HTERT RPE-1 (cell line): ENCODE data around the gene TBC1D5.
"Not testable (repeated sequence)": the region's sequence is repeated elsewhere in the genome, so short reads cannot be mapped to it uniquely, and the experiment has no call there.

Experiments used
- in situ Hi-C: fragments of 300-500 bp; cut with MboI; formaldehyde crosslinking; loops from 4 replicates; pipeline ENCODE4 v1.14.3; 2020; ENCODE audit warnings: low sequenced_read_pairs

TBC1D5 gene

GRCh38 chr3:17494117-17494809 is 248.2 kb downstream of the TBC1D5 start:
- in situ Hi-C loops, result no loop called here

DNA sequence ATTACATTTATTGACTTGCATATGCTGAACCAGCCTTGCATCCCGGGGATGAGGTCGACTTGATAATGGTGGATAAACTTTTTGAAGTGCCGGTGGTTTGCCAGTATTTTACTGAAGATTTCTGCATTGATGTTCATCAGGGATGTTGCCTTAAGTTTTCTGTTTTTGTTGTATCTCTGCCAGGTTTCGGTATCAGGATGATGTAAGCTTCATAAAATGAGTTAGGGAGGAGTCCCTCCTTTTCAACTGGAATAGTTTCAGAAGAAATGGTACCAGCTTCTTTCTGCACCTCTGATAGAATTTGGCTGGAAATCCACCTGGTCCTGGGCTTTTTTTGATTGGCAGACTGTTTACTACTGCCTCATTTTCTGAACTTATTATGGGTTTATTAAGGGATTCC is 250.8 kb downstream of the TBC1D5 start:
- in situ Hi-C loops, result no loop called here

- in situ Hi-C loops, result not testable (repeated sequence)
Observed at GRCh38 chr3:17491190-17491589, 251.2 kb downstream of the TBC1D5 start.

DNA sequence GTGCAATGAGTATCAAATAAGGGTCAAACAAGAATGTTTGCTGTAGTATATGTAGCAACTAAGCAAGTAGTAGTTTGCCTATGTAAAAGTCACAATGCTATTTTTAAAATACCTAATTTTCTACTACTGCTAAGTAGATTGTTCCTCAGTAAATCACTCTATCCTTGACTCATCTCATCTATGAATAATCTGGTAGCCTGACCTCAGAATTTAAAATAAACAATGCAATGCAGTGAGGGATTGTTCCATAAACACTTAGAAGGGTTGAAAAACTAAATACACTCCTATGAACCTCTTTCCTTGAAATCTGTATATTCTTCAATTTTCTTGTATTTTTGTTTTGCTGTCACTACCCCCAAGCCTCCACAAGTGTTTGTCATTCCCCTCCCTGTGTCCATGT is 253.3 kb downstream of the TBC1D5 start:
- in situ Hi-C loops, result no loop called here

- in situ Hi-C loops, result no loop called here
Observed at GRCh38 chr3:17481116-17481515, 261.3 kb downstream of the TBC1D5 start.

GRCh38 chr3:17479681-17480405 is 262.6 kb downstream of the TBC1D5 start:
- in situ Hi-C loops, result no loop called here

DNA sequence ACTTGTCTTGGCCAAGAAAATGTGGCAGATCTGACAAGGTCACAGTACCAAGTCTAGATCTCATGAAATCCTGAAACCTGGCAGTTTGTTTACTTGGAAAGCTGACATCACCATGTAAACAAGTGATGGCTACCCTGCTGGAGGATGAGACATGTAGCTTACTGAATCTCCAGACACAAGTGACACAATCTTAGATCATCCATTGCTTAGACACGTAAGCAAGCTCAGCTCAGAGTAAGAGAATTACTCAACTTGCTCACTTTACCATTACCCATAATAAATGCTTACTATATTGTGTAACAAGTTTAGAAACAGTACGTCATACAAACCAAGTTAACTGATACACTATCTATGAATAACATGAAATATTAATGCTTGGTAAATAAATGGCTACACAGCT is 263.8 kb downstream of the TBC1D5 start:
- in situ Hi-C loops, result no loop called here

DNA sequence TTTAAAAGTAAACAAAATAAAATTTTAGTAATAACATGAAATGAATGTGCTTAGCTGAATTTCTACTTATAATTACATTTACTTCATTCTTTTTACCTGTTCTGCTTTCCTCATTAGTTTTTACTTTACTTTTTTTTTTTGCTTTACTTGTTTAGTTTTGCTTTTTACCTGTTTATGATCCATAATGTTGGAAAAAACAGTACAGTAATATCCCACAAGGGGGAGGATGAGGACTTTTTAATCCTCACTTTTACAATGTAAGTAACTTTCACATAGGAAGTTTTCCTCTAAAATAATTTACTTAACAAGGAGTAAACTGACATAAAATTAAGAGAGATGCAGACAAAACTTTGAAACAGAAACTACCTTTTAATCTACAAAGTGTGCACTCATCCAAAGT is 268.7 kb downstream of the TBC1D5 start:
- in situ Hi-C loops, result no loop called here

- in situ Hi-C loops, result no loop called here
Observed at GRCh38 chr3:17469954-17470353, 272.5 kb downstream of the TBC1D5 start.

- in situ Hi-C loops, result no loop called here
Observed at GRCh38 chr3:17469520-17469919, 272.9 kb downstream of the TBC1D5 start.

GRCh38 chr3:17466028-17466427 is 276.4 kb downstream of the TBC1D5 start:
- in situ Hi-C loops, result no loop called here

- in situ Hi-C loops, result no loop called here
Observed at GRCh38 chr3:17459470-17459993, 282.9 kb downstream of the TBC1D5 start.

DNA sequence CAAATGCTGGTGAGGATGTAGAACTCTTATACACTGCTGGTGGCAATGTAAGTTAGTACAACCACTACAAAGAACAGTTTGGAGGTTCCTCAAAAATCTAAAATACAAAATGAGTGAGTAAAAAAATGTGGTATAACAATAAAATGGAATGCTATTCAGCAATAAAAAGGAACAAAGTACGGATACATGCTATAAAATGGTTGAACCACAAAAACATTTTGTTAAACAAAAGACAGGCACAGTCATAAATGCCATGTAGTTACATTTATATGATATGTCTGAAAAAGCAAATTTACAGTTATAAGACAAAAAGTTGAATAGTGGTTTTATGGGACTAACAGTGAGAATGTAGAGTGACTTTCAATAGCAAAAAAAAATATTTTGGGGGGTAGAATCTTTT is 285.8 kb downstream of the TBC1D5 start:
- in situ Hi-C loops, result no loop called here

DNA sequence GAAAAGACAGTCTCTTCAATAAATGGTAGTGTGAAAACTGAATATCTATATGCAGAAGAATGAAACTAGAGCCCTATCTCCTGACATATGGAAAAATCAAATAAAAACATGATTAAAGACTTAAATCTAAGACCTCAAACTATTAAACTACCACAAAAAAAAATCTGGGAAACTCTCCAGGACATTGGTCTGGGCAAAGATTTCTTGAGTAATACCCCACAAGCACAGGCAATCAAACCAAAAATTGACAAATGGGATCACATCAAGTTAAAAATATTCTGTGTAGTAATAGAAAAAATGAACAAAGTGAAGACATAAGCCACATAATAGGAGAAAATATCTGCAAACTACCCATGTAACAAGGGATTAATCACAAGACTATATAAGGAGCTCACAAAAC is 286.4 kb downstream of the TBC1D5 start:
- in situ Hi-C loops, result no loop called here

DNA sequence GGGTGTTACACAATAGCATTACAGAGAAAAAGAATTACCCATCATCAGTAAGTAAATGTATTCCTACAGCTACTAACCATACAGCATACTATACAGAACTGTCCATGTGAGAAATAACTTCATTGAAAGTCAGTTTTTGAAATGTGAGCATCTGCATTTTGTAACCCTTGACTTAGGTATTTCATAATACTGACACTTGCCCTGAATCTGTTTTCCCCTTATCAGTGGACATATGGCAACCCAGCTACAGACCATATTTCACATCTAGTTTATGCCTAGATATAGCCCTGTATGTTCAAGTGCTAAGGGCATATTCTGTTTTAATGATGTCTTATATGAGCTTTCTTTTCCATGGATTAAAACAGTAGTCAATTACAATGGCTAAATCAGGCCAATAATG is 297.6 kb downstream of the TBC1D5 start:
- in situ Hi-C loops, result no loop called here

DNA sequence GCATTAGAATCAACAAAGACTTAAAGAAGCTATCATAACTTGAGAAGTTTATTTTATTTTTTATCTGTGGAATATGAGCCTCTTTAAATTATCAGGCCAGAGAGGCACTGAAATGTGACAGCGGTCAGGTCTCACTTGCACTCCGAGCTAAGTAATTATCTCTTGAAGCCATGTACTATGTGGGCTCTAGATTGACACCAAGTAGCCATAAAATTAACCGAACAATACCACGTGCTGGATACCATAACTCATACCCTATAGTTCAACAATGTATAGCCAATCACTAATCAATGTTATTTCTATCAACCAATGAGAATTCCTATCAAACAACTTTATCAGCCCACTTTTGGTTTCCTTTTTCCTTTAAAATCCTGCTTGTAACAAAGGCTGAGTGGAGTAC is 299.3 kb downstream of the TBC1D5 start:
- in situ Hi-C loops, result no loop called here

DNA sequence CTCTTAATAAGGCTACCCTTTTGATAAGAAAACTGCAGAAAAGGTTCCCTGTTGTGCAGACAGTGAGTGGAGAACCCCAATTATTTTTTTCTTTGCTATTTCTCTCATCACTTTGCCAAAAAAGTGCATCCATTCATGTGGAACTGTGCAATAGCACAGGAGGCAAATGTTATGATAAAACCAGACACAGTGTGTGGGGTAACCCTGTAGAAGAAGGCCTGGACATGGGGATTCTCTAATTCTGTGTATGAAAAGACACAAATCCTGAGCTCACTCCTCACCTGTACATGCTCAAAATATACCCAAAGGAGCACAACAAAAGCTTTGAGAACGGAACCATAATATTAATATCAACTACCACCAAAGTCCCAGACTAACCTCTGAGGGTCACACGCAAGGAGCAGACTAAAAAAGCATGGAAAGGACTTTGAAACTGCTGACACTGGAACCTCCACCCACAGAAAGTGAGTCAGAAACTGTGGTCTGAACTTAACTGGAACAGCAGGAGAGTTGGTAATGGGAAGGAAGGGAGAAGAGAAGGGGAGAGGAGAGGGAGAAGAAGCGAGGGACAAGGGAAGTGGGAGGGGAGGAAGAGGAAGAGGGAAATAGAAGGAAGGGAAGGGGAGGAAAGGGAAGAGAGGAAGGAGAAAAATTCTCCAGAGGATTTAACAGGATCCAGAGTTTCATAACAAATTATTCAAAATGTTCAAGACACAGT is 299.9 kb downstream of the TBC1D5 start:
- in situ Hi-C loops, result no loop called here

DNA sequence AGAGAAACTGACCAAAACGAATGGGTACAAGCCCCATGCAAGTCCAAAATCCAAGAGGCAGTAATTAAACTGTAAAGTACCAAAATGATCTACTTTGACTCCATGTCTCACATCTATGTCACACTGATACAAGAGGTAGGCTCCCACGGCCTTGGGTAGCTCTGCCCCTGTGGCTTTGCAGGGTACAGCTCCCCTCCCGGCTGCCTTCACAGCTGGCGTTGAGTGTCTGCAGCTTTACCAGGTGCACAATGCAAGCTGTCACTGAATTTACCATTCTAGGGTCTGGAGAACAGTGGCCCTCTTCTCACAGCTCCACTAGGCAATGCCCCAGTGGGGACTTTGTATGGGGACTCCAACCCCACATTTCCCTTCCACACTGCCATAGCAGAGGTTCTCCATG is 308.6 kb downstream of the TBC1D5 start:
- in situ Hi-C loops, result no loop called here

GRCh38 chr3:17432236-17432635 is 310.2 kb downstream of the TBC1D5 start:
- in situ Hi-C loops, result no loop called here

GRCh38 chr3:17431484-17432045 is 310.9 kb downstream of the TBC1D5 start:
- in situ Hi-C loops, result no loop called here

GRCh38 chr3:17431004-17431403 is 311.4 kb downstream of the TBC1D5 start:
- in situ Hi-C loops, result no loop called here
